IPS-NIHi7 (cell line): ENCODE results near the gene BCL6.

Source experiments
- DNase-seq: peaks from one replicate; pipeline ENCODE4 v3.0.0; 2012; ENCODE audit warnings: mixed read lengths; ENCODE audit errors: extremely low spot score

Gene BCL6

DNA sequence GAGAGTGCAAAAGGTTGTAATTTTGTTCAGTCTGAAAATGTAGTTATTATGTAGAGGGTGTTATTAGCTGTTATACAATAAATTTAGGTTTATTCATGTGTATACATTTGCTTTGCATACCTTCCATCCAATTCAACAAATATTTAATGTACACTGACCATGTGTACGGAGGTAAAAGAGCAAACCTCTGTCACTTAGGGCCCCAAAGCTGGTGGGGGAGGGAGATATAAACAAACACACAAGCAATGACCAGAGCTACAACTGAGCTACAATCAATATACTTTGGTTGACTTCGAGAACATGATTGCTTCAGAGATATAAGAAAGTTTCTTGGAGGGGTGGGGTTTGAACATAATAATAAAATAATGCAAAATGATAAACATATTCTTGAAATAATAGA is 17.5 kb upstream of the BCL6 start:
- no peak for DNase-seq

DNA sequence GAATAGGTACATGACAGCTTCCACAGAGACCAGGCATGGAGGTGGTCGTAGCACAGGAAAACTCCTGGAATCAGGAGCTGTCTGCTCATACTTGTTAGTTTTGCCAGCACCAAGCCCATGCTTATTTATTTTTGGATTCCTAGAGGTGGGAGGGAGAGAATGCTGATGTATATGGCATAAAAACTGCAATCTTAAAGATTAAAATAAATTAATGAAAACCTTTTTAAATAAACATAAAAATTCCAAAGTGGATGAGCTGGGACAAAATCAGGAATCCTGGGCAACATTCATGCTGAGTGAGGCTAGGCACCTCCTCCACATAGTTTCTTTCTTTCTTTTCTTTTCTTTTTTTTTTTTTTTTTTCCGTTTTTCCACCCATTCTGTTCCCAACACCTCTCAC is 14.3 kb upstream of the BCL6 start:
- DNase-seq, result no peak

- no peak for DNase-seq
These were observed 13.2 kb upstream of the BCL6 start for GRCh38 chr3:187758318-187758955.

GRCh38 chr3:187753516-187753915 is 8.2 kb upstream of the BCL6 start:
- DNase-seq, result no peak

DNA sequence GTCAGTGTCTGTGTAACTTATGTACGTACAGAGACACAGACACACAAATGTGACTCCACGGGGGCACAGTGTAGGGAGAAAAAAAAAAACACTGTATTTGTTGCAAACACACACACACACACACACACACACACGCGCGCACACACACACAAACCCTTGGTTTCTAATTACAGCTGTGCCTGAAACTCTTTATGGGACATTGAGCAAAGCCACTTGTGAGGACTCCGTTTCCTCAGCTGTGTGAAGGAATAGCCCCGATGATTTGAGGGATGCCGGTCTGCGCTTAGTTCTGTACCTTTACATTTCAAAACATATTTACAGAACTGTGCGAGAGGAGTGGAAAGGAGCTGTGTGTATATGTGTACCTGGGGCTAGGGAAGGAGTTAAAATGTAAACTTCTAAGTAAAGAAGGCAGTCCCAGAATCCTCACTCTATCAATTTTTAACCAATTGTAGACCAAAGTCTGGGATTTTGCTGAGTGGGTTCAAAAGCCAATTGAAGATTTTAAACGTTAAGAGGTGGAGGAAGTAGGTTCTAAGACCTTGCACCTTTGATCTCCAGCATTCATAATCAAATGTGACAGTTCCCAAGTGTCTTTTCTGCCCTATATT is 5.3 kb upstream of the BCL6 start:
- no peak for DNase-seq

- no peak for DNase-seq
These were observed 4.8 kb upstream of the BCL6 start for GRCh38 chr3:187750006-187750512.

DNA sequence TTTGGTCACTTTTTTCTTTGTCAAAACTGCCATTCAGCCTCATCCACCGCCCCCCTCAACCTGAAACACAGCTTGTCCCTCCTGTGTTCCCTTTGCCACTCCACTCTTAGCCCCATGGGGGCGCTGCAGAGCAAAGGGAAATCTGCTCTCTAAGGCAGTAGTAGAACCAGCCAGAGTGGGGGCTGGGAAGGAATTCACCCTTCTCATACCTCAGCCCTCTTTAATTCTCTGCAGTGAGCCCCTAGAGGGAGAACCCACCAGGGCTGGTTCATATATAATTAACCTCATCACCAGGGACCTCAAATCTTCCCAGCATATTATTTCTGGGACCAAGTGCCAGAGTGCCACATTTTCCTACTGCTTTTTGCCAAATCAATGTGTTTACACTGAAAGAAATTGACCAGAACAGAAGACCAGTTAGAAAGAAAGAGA is 2.8 kb upstream of the BCL6 start:
- peak; percentile 73 for DNase-seq

DNA sequence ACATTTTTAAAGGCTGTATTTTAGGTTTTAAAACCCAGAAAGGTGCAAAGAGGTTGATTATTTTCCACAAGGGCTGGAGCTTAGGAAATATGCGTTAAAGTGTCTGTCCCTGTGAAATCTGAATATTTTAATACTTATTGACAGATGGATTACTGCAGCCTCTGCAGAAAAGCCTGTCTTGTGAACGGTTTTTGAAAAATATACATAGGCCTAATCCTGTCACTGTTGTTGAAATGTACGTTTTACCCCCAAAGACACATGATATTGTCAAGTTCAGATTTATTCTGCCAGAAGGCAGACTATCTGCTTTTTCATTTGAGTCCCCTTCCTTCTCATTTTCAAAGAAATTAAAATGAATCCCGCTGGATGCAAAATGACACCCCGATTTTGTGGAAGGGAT is 2.2 kb upstream of the BCL6 start:
- no peak for DNase-seq

- DNase-seq, result no peak
These were observed 1.4 kb upstream of the BCL6 start for GRCh38 chr3:187746442-187747281.

GRCh38 chr3:187746059-187746441 is 782 bp upstream of the BCL6 start:
- no peak for DNase-seq

DNA sequence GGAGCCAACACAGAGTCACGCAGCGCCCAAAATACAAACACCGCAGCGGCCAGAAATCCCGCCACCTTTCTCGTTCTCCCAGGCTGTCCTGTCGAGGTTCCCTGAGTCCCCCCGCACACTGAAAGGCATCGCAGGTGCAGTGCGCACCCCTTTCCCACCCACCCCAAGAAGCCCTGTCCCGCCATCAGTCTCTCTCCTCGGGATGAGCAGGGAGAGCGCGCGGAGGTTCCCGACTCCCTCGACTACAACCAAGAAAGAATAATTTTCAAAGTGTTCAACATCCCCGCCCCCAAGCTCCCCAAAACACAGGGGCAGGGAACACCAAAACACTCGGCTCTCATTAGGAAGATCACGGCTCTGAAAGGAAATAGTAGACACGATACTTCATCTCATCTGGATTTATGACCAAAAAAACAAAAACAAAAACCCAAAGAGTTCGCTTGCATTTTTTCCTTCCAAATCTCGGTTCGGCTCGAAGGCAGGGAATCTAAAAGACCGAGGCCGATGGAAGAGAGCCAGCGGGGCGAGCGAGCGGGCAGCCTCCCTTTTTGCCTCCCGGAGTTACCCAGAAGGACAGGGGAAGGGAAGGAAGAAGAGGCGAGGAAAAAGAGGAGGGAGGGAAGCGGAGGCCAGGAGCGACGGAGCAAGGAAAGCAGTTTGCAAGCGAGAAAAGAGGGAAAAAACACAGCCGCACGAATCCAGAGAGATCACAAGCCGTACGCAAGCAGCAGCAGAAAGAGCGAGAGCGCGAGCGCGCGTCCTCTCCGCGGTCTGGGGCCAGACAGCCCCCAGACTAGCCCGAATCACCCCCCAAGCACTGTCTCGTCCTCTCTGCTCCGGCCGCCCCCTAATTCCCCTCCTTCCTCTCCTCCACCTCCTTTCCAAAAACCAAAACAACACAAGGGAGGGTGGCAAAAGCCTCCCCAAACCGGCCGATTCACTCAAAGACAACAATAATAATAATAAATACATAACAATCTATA is 808 bp downstream of the BCL6 start:
- no peak for DNase-seq

DNA sequence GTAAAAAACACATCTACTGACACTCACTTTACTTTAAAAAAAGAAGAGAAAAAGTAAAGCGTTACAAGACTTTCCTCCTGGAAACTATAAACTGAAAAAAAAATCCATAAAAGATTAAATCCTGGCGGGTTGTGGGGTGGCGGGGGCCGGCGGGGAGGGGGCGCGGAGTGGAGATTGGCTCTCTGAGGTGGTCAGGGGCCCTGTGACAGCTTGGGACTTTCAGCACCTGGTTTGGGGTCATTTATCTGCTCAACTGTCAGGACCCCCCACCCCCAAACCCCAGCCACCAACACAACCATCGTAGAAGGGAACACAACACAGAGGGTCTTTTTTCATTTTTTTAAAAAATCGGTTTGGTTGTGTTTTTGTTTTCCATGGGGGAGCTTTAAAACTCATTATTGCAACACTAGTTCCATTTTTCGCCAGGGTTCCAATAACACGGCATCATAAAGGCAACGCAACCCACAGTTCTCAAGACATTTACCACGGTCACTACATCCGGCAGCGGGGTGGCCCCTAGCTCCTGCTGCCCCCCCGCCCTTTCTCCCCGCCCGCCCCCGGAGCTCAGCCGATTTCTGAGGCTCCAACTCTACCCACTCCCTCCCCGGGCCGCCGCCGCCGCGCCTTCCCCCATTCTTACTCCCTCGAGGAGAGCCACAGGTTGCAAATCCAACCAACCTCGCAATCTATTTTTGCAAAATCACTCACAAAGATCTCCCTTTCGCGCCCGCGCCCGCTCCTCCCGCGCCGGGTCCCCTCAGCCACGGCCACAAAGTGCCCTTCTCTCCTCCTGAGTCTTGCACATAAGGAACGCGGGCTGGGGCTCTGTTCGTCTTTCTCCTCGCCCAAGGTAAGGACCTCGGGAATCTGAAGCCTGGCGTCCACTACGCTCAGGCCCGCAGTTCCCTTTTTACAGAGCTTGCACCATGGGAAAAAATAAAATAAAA is 1.8 kb downstream of the BCL6 start:
- no peak for DNase-seq

DNA sequence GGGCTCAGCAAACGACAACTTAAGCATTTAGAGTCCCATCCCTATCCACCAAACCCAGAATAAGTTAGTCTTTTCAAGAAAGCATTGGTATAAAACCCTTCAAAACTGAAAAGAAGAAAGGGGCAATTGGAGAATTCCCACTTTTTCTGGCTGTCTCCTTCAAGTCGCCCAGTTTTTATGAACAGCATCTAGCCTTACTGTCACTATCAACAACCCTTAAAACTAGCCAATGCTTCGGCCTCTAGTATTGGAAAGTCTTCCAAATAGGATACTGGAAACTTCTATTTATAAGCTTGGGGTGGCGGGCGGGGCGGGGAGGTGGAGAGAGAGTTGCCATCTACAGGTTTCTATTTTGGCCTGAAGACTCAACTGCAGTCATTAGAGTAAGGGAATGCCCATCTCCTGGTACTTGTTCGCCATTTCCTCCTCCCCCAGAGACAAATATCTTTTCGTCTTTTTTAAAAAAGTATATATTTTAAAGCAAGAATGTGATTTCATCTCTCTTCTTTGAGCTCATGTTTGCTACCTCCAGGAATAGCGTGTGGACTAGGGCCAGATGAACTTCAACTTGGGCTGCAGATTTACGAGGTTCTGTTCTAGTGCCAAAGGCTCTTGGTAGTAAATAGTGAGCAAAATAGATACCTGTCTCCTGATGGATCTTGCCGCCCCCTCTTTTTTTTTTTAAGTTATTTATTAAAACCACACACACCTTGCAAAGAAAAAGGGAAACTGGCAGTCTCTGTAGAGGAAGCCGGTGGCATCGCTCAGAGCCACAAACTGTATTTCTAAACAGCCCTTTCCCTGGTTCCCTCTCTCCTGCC is 2.7 kb downstream of the BCL6 start:
- no peak for DNase-seq

DNA sequence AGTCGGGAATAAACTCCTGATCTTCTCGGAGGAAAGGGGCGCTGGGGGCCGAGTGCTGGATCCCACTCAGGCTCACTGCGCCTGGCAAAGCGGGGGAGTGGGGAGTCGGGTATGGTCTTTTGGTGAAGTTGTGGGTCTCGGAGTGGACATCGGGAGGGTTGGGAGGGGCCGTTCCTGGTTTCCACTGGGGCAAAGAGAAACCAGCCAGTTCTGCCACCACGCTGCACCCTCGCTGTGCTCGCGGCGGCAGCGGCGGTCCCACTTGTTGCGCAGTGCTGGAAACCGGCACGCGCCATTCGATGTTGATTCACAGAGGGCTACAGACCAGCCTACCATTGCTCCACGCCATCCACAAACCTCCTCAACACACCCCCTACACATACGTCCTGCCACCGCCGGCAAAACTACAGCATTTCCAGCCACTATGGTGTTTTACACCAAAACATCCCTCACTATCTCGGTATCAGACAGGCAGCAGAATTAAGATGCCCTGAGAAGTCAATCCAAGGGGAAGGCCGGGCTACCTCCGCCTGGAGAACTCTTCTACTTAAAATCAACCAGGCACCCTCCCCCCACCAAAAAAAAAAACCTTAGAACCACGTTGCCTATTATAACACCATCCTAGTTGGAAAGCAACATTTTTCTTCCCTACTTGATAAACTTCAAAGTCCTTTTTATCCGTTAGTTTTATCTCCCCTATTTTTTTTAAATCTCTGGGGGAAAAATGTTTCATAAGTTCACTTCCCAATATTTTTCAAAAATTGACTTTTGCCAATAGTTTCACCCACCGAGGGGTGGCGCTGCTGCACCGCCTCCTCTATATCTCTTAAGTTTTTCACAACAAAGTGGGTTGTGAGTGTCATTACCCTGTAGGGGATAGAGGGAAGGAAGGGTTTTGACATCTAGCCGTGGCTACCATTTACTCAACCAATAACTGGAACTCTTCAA is 3.6 kb downstream of the BCL6 start:
- no peak for DNase-seq

DNA sequence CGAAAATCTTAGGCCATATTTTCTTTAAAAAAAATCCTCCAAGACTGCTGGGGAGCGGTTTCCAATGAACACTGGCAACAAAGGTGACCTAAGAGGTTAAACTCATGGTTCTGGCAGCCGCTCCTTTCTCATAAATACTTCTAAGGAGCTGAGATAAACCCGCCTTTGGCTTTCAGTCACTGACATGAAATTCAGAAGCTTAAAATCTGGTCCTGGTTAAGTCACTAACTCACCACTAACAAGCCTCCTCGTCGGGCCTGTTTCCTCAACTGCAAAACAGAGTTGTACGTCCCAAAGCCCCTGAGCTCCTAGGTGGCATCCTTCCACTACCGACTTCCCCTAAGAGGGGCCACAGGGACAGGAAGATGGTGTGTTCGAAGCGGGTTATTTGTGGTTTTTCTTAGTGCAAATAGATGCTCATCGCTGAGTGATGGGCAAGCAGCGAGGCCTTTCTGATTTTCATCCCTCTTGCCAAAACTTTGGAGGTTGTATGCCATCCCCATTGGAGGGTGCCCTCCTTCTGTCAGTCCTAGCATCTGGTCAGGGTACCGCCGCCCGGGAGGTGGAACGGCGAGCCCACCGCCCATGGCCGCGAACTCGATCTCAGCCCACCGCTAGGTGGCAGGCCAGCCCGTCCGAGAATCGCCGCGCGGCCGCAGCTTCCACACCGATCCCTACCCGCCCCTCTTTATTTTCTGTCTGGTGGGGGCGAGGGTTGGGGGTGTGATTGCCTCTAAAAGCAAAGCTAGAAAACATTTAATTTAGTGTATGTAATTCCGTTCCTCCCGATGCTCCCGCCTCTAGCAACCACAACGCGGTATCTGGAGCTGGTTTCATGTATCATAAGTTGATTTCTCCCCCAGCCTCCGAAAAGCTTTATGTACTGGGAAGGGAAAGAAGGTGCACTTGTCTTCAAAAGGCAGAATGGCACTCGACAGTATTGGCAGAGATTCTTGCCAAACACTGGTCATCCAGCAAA is 4.6 kb downstream of the BCL6 start:
- DNase-seq, result peak; percentile 55

DNA sequence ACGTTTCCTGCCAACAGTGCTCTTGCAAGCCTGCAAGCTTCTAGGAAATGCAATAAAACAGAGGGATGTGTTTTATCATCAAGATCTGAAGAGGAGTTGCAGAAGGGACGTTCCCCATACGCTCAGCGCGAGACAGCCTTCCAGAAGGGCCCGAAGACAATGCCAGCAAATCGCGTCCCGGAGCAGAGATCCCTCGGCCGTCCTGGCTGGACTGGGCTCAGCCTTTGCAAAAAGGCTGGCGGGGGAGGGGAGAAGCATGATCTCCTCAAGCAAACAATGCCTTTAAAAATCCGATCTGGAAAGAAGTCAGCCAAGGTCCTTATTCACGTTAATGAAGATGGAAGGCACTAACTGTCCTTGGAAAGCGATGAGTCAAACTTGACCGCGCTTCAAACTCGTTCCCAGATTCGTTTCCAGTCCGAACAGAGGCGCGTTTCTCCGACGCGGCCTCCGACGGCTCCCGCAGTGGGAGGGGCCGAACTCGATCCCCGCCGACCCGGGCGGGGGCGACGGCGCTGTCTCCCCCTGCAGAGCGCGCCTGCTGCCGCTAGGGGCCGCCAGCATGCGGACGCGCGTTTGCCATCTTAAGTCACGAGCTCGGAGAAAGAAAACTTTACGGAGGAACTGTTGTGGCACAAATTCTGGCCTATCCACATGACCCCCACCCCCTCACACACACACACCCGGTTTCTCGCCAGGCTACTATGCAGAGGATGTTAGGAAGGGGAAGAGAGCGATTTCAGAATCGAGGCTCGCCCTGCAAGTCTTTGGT is 5.5 kb downstream of the BCL6 start:
- DNase-seq, result peak; percentile 64
